GM18507 (cell line): ENCODE measurements around the gene SUN5.

Experiments used
- DNase-seq: peaks from one replicate; pipeline ENCODE4 v3.0.0; 2011; ENCODE audit warnings: low read depth; ENCODE audit not compliant: insufficient read length; ENCODE audit errors: extremely low spot score
- FAIRE-seq: peaks from 2 replicates; lab custom pipeline; 2011; peaks lifted over from hg19 to GRCh38; lab: Jason Lieb, UNC

Gene SUN5

GRCh38 chr20:32946629-32947028, 57.6 kb downstream of the SUN5 start:
- FAIRE-seq: no peak
- no peak for DNase-seq

- FAIRE-seq (no peak), DNase-seq (no peak)
Measured at GRCh38 chr20:32945710-32946221, 58.5 kb downstream of the SUN5 start.

- no peak for DNase-seq
- no peak for FAIRE-seq
Measured at GRCh38 chr20:32943490-32944052, 60.7 kb downstream of the SUN5 start.

- FAIRE-seq (no peak), DNase-seq (no peak)
Measured at GRCh38 chr20:32941155-32941885, 62.9 kb downstream of the SUN5 start.

GRCh38 chr20:32934580-32934979, 69.7 kb downstream of the SUN5 start:
- FAIRE-seq (no peak), DNase-seq (no peak)
